HG02798 (cell line): ENCODE data around the gene PIGT.
A peak's percentile ranks its signal among the peaks of the same experiment; 100 is the strongest.

Source experiments
- ATAC-seq: cut with Tn5 transposase; IDR thresholded peaks from one replicate; pipeline ENCODE4 v1.9.1; 2021; ENCODE audit warnings: mild to moderate bottlenecking; ENCODE audit not compliant: unreplicated experiment, poor library complexity

PIGT gene

GRCh38 chr20:45426320-45427016 is 10.5 kb downstream of the PIGT start:
- ATAC-seq = no peak

DNA sequence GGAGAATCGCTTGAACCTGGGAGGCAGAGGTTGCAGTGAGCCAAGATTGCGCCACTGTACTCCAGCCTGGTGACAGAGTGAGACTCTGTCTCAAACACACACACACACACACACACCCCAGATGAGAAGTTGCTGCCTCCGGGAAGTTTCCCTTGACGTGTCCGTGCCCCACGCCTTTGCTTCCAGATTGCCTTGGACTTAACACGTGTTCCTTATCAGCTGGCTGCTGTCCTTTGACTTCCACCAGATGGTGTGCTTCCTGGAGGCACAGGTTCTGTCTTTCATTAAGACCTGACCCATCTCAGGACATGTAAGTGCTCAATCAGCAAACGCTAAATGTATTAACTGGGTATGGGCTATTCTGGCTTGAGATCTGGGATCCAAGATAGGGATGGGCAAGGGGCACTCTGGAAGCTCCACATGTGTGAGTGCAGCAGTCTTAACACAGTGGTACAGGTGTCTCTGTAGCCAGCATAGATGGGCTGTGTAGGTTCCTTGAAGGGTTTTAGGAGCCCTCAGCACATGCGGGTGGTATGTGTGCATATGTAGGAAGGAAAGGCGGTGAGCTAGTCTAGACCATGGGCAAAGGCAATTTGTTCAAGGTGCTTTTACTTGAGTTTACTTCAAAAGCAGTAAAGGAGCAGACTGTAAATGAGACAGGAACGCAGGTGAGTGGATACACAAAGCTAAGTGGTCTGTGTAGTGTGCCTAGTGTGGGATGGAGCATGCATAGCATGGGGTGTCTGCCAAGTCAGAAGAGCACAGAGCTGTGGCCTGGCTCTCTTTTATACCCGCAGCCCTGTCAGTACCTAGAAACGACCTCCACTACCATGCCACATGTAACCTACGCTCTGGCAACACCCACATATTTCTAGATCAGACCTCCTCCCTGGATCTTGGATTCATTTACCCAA is 11.6 kb downstream of the PIGT start:
- ATAC-seq = no peak

GRCh38 chr20:45429618-45430017 is 13.7 kb downstream of the PIGT start:
- no peak for ATAC-seq

- ATAC-seq = peak; percentile 61
Measured at GRCh38 chr20:45432294-45432693, 16.4 kb downstream of the PIGT start.

DNA sequence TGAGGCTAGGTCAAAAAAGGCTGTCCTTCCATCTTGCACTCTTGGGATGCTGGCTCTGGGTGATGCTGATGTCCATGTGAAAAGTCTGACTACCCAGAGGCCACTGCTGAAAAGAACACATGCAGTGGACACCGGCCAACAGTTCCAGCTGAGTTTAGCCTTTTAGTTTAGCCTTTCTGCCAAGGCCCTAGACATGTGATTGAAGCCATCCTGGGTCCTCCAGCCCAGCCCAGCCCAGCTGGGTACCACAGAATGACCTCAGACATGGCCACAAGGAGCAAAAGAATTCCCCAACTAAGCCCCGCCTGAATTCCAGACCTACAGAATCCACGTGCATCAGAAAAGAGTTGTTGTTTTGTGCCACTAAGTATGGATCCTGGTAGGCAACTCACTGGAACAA is 17.4 kb downstream of the PIGT start:
- ATAC-seq = no peak

DNA sequence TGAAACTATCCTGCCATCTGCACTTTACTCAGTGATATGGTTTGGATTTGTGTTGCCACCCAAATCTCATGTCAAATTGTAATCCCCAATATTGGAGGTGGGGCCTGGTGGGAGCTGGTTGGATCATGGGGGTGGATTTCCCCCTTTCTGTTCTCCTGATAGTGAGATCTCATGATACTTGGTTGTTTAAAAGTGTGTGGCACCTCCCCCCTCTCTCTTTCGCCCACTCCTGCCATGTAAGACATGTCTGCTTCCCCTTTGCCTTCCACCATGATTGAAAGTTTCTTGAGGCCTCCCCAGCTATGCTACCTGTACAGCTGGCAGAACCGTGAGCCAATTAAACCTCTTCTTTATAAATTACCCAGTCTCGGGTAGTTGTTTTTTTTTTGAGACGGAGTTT is 18.0 kb downstream of the PIGT start:
- no peak for ATAC-seq

GRCh38 chr20:45436732-45437485 is 21.0 kb downstream of the PIGT start:
- ATAC-seq = peak; percentile 89

DNA sequence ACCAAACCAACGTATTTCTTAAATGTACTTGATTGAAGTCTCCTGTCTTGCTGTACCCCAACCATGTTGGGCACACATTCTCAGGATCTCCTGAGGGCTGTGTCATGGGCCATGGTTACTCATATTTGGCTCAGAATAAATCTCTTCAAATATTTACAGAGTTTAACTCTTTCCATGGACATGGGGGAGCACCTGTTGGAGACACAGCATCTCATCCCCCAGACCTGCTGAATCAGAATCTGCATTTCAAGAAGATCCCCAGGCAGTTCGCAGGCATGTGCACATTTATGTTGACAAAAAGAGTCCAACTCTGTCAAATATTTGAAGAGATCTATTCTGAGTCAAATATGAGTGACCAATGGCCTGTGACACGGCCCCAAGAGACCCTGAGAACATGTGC is 24.5 kb downstream of the PIGT start:
- no peak for ATAC-seq

- no peak for ATAC-seq
Measured at GRCh38 chr20:45440891-45441685, 25.1 kb downstream of the PIGT start.

GRCh38 chr20:45441746-45442145 is 25.8 kb downstream of the PIGT start:
- ATAC-seq = no peak

- no peak for ATAC-seq
Measured at GRCh38 chr20:45444050-45444449, 28.1 kb downstream of the PIGT start.

GRCh38 chr20:45445805-45446562 is 30.0 kb downstream of the PIGT start:
- no peak for ATAC-seq

DNA sequence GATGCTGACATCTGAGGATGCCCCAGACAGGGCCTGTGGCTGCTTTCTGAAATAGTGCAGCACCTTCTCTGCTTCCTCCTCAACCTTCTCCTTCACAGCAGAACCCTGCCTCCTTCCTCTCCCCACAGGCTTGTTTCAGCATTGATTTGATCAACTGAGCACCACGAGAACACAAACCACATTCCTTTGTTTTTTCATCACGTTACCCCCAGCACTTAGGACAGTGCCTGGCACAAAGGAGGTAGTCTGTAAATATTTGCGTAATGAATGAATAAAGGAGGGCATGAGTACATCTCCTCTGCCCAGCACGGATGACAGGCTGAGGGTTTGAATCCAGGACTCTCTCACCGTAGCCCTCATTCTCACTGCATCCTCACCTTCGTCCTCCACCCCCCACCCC is 32.3 kb downstream of the PIGT start:
- ATAC-seq = no peak

DNA sequence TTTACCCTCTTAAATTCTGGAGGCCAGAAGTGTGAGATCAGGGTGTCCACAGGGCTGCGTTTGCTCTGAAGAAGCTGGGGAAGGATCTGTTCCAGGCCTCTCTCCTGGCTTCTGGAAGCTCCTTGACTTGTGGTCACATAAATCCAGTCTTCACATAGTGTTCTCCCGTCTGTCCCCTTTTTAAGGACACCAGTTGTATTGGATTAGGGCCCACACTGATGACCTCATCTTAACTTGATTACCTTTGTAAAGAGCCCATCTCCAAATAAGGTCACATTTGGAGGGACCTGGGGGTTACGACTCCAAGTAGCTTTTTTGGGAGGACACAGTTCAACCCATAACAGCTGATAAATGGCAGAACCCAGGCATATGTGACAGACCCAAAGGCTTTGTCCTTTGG is 33.6 kb downstream of the PIGT start:
- no peak for ATAC-seq

DNA sequence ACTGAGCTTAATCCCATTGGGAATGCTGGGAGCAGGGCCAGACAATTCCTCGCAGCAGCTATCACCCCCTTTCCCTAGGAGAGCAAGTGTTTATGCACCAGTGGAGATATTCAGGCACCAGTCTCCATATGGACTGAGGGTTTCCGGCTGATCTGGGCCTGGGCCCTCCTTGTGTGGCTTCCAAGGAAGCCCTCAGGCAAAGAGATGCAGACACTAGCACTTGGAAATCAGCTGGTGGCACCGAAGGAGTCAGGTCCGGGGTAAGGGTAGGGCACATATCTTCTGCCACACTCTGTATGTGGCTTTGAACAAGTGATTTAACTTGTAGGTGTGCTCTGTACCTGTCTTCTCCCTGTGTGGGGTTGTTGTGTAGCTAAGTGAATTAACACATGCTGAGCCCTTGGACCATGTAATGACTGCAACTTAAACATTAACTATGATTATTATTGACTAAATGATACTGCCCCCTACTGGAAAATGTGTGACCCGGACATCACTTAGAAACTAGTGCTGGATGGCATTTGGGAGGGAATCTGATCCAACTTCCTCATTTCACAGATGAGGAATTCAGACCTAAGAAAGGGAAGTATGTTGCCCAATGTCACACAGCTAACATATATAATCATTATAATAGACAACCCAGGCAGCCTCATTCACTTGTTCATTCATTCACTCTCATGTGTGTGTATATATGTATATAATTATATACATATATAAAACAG is 34.3 kb downstream of the PIGT start:
- ATAC-seq = no peak

- no peak for ATAC-seq
Measured at GRCh38 chr20:45452238-45452637, 36.3 kb downstream of the PIGT start.

GRCh38 chr20:45452772-45453691 is 37.1 kb downstream of the PIGT start:
- no peak for ATAC-seq

DNA sequence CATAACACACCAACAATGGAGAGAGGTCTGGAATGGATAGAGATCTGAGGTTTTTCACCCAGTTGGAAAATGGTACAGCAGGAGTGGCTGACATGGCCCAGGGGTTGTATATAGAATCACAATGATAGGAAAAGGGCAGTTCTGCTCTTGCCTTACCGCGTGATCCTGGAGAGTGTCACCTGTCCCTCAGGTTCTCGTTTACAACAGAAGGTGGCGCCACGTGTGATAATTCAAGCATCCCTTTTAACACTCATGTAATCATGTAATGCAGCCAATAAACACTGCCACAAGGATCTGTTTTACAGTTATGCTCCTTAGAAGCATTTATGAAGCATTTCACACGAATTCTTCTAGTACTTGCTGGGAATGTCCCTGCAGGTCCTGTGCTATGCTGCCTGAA is 40.7 kb downstream of the PIGT start:
- no peak for ATAC-seq
